HG02763 (cell line): ENCODE measurements around the gene TMEM39A.

ENCODE experiments used
- ATAC-seq: cut with Tn5 transposase; IDR thresholded peaks from one replicate; pipeline ENCODE4 v1.9.1; 2021; ENCODE audit warnings: mild to moderate bottlenecking, moderate library complexity; ENCODE audit not compliant: unreplicated experiment

Gene TMEM39A

GRCh38 chr3:119456469-119456868 is 6.9 kb downstream of the TMEM39A start:
- no peak for ATAC-seq

- ATAC-seq = no peak
Observed at GRCh38 chr3:119453822-119454221, 9.6 kb downstream of the TMEM39A start.

GRCh38 chr3:119444590-119444989 is 18.8 kb downstream of the TMEM39A start:
- no peak for ATAC-seq

GRCh38 chr3:119443179-119443578 is 20.2 kb downstream of the TMEM39A start:
- no peak for ATAC-seq

GRCh38 chr3:119437691-119438258 is 25.6 kb downstream of the TMEM39A start:
- no peak for ATAC-seq

- no peak for ATAC-seq
Observed at GRCh38 chr3:119436977-119437376, 26.4 kb downstream of the TMEM39A start.

- ATAC-seq = no peak
Observed at GRCh38 chr3:119434703-119435102, 28.7 kb downstream of the TMEM39A start.

- ATAC-seq = no peak
Observed at GRCh38 chr3:119433613-119434325, 29.6 kb downstream of the TMEM39A start.

- no peak for ATAC-seq
Observed at GRCh38 chr3:119428538-119428937, 34.9 kb downstream of the TMEM39A start.

- ATAC-seq = no peak
Observed at GRCh38 chr3:119427669-119428068, 35.7 kb downstream of the TMEM39A start.

- ATAC-seq = no peak
Observed at GRCh38 chr3:119420196-119420595, 43.2 kb downstream of the TMEM39A start.

- no peak for ATAC-seq
Observed at GRCh38 chr3:119418641-119419040, 44.8 kb downstream of the TMEM39A start.

GRCh38 chr3:119417771-119418512 is 45.5 kb downstream of the TMEM39A start:
- no peak for ATAC-seq

GRCh38 chr3:119416873-119417272 is 46.5 kb downstream of the TMEM39A start:
- no peak for ATAC-seq

GRCh38 chr3:119413603-119414280 is 49.7 kb downstream of the TMEM39A start:
- ATAC-seq = no peak

GRCh38 chr3:119409844-119410243 is 53.6 kb downstream of the TMEM39A start:
- ATAC-seq = no peak

- peak; percentile 64 for ATAC-seq
Observed at GRCh38 chr3:119408243-119408950, 55.0 kb downstream of the TMEM39A start.

- no peak for ATAC-seq
Observed at GRCh38 chr3:119405315-119405714, 58.1 kb downstream of the TMEM39A start.

GRCh38 chr3:119403201-119403600 is 60.2 kb downstream of the TMEM39A start:
- no peak for ATAC-seq

GRCh38 chr3:119402791-119403190 is 60.6 kb downstream of the TMEM39A start:
- no peak for ATAC-seq
